ENCODE data around the gene ASF1A.

DNA sequence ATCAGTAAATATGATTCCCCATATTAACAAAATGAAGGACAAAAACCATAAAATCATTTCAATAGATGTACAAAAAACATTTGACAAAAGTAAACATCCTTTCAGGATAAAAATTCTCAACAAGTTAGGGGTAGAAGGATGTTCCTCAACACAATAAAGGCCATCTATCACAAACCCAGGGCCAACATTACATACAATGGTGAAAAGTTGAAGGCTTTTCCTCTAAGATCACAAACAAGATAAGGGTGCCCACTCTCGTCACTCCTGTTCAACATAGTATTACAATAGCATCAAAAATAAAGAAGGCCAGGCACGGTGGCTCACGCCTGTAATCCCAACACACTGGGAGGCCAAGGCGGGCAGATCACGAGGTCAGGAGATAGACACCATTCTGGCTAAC is 22.6 kb upstream of the ASF1A start:
- TF ChIP-seq, protein P1, sequence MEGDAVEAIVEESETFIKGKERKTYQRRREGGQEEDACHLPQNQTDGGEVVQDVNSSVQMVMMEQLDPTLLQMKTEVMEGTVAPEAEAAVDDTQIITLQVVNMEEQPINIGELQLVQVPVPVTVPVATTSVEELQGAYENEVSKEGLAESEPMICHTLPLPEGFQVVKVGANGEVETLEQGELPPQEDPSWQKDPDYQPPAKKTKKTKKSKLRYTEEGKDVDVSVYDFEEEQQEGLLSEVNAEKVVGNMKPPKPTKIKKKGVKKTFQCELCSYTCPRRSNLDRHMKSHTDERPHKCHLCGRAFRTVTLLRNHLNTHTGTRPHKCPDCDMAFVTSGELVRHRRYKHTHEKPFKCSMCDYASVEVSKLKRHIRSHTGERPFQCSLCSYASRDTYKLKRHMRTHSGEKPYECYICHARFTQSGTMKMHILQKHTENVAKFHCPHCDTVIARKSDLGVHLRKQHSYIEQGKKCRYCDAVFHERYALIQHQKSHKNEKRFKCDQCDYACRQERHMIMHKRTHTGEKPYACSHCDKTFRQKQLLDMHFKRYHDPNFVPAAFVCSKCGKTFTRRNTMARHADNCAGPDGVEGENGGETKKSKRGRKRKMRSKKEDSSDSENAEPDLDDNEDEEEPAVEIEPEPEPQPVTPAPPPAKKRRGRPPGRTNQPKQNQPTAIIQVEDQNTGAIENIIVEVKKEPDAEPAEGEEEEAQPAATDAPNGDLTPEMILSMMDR (IDR thresholded peaks at IDR 0.05; ENCODE audit: low read depth, low read length): no peak
- TF ChIP-seq, protein P2, sequence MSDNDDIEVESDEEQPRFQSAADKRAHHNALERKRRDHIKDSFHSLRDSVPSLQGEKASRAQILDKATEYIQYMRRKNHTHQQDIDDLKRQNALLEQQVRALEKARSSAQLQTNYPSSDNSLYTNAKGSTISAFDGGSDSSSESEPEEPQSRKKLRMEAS (IDR thresholded peaks at IDR 0.05; ENCODE audit: low read depth, low read length): no peak
- TF ChIP-seq POLR2A (IDR thresholded peaks at IDR 0.05; ENCODE audit: extremely low read depth, insufficient read length): no peak
- no peak for TF ChIP-seq MYC (IDR thresholded peaks at IDR 0.05; ENCODE audit: low read depth, low read length)

Data from NB4 (cell line).